ENCODE results near the gene RIMBP2.

DNA sequence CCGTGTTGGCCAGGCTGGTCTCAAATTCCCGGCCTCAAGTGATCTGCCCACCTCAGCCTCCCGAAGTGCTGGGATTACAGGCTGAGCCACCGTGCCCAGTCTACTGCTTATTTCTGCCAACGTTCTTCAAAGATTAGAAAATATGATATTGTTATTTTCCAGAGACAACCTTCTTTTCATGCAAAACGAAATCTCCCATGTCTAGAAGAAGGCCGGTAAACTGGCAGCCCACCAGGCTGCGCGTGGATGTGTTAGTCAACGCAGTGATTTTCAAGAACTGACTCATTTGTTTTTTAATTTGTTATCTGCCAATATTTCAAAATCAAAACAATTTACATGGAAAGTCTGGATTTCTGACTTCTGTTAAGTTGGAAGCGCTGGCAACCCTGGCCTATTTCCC, 169.6 kb downstream of the RIMBP2 start:
- TF ChIP-seq, protein P1, sequence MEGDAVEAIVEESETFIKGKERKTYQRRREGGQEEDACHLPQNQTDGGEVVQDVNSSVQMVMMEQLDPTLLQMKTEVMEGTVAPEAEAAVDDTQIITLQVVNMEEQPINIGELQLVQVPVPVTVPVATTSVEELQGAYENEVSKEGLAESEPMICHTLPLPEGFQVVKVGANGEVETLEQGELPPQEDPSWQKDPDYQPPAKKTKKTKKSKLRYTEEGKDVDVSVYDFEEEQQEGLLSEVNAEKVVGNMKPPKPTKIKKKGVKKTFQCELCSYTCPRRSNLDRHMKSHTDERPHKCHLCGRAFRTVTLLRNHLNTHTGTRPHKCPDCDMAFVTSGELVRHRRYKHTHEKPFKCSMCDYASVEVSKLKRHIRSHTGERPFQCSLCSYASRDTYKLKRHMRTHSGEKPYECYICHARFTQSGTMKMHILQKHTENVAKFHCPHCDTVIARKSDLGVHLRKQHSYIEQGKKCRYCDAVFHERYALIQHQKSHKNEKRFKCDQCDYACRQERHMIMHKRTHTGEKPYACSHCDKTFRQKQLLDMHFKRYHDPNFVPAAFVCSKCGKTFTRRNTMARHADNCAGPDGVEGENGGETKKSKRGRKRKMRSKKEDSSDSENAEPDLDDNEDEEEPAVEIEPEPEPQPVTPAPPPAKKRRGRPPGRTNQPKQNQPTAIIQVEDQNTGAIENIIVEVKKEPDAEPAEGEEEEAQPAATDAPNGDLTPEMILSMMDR (conservative IDR thresholded peaks at IDR 0.05 in 1 of 2, IDR thresholded peaks at IDR 0.05 in 1 of 2; ENCODE audit: extremely low read depth in 1 of 2, insufficient read depth in 1 of 2, low read depth in 1 of 2, low read length in 2 of 2) = no peak
- TF ChIP-seq EZH2 (IDR thresholded peaks at IDR 0.05; ENCODE audit: borderline replicate concordance, low read length) = no peak
